OCI-LY3 (cell line): ENCODE data around the gene ACAP2.

Source experiments
- CTCF ChIP-seq: fragments of 200-600, 300-600 bp; sonication (generic); IDR thresholded peaks from 2 replicates; pipeline ENCODE4 v1.5.1; 2014; ENCODE audit warnings: antibody characterized with exemption, low read length, low read depth
- EZH2phosphoT487 ChIP-seq: fragments of 200-600 bp; shearing (Covaris generic); IDR thresholded peaks from 2 replicates; pipeline ENCODE4 v1.6.1; 2018; ENCODE audit warnings: antibody characterized with exemption, mixed run types, low read depth

GRCh38 chr3:195255571-195256501 is 187.0 kb downstream of the ACAP2 start:
- TF ChIP-seq CTCF (no peak), EZH2phosphoT487 (no peak)
